ENCODE measurements around the gene ZNF319. TPM values are rescaled to one million over a fixed set of nuclear protein-coding genes. Genes with fewer than 3 reads are reported as not detected.
"Not testable (repeated sequence)": the region's sequence is repeated elsewhere in the genome, so short reads cannot be mapped to it uniquely, and the experiment has no call there.

ZNF319 gene
- total RNA-seq, 1 donor, result 11.0 TPM

GRCh38 chr16:57979006-57979585 is 21.4 kb downstream of the ZNF319 start:
- no peak for DNase-seq (ENCODE audit: low read depth in 2 of 3, low spot score in 2 of 3)

GRCh38 chr16:57978070-57978465 is 22.4 kb downstream of the ZNF319 start:
- DNase-seq (ENCODE audit: low read depth in 2 of 3, low spot score in 2 of 3), result not testable (repeated sequence)

GRCh38 chr16:57977418-57978069 is 22.9 kb downstream of the ZNF319 start:
- DNase-seq (ENCODE audit: low read depth in 2 of 3, low spot score in 2 of 3), result peak in 1 of 3 donors; percentile 19

- peak in 1 of 3 donors; percentile 7 for DNase-seq (ENCODE audit: low read depth in 2 of 3, low spot score in 2 of 3)
Observed at GRCh38 chr16:57976331-57976796, 24.1 kb downstream of the ZNF319 start.

- peak in 1 of 3 donors; percentile 55 for DNase-seq (ENCODE audit: low read depth in 2 of 3, low spot score in 2 of 3)
Observed at GRCh38 chr16:57972306-57972705, 28.2 kb downstream of the ZNF319 start.

GRCh38 chr16:57971848-57972247 is 28.6 kb downstream of the ZNF319 start:
- DNase-seq (ENCODE audit: low read depth in 2 of 3, low spot score in 2 of 3), result no peak

- no peak for DNase-seq (ENCODE audit: low read depth in 2 of 3, low spot score in 2 of 3)
Observed at GRCh38 chr16:57970970-57971369, 29.5 kb downstream of the ZNF319 start, which contains the start of gene CNGB1. Gene CNGB1, minus strand, starts transcription at chr16:57971128. Its CDS starts 3,842 bp downstream, at chr16:57967286.

GRCh38 chr16:57970319-57970718 is 30.2 kb downstream of the ZNF319 start:
- no peak for DNase-seq (ENCODE audit: low read depth in 2 of 3, low spot score in 2 of 3)

GRCh38 chr16:57969451-57970123 is 30.9 kb downstream of the ZNF319 start:
- DNase-seq (ENCODE audit: low read depth in 2 of 3, low spot score in 2 of 3), result no peak

- no peak for DNase-seq (ENCODE audit: low read depth in 2 of 3, low spot score in 2 of 3)
Observed at GRCh38 chr16:57967916-57968315, 32.6 kb downstream of the ZNF319 start.

- DNase-seq (ENCODE audit: low read depth in 2 of 3, low spot score in 2 of 3), result no peak
Observed at GRCh38 chr16:57966986-57967385, 33.5 kb downstream of the ZNF319 start.

GRCh38 chr16:57966204-57966771 is 34.2 kb downstream of the ZNF319 start:
- no peak for DNase-seq (ENCODE audit: low read depth in 2 of 3, low spot score in 2 of 3)

- no peak for DNase-seq (ENCODE audit: low read depth in 2 of 3, low spot score in 2 of 3)
Observed at GRCh38 chr16:57964157-57964700, 36.2 kb downstream of the ZNF319 start.

GRCh38 chr16:57962756-57963155 is 37.7 kb downstream of the ZNF319 start:
- DNase-seq (ENCODE audit: low read depth in 2 of 3, low spot score in 2 of 3), result no peak

GRCh38 chr16:57962046-57962445 is 38.4 kb downstream of the ZNF319 start:
- no peak for DNase-seq (ENCODE audit: low read depth in 2 of 3, low spot score in 2 of 3)

- DNase-seq (ENCODE audit: low read depth in 2 of 3, low spot score in 2 of 3), result no peak
Observed at GRCh38 chr16:57961538-57961937, 38.9 kb downstream of the ZNF319 start.

GRCh38 chr16:57960826-57961472 is 39.5 kb downstream of the ZNF319 start:
- no peak for DNase-seq (ENCODE audit: low read depth in 2 of 3, low spot score in 2 of 3)

- DNase-seq (ENCODE audit: low read depth in 2 of 3, low spot score in 2 of 3), result no peak
Observed at GRCh38 chr16:57960310-57960709, 40.2 kb downstream of the ZNF319 start.

GRCh38 chr16:57959804-57960203 is 40.7 kb downstream of the ZNF319 start:
- no peak for DNase-seq (ENCODE audit: low read depth in 2 of 3, low spot score in 2 of 3)

GRCh38 chr16:57959121-57959520 is 41.4 kb downstream of the ZNF319 start:
- no peak for DNase-seq (ENCODE audit: low read depth in 2 of 3, low spot score in 2 of 3)

- no peak for DNase-seq (ENCODE audit: low read depth in 2 of 3, low spot score in 2 of 3)
Observed at GRCh38 chr16:57958544-57958943, 41.9 kb downstream of the ZNF319 start.
